Thyroid gland (tissue), 4 donors: Measurements from ENCODE around the gene PARG. TPM values are rescaled to one million over a fixed set of nuclear protein-coding genes. Genes with fewer than 3 reads are reported as not detected.
"Not testable (repeated sequence)": the region's sequence is repeated elsewhere in the genome, so short reads cannot be mapped to it uniquely, and the experiment has no call there.

Experiments used
- DNase-seq, 2 donors: peaks; one replicate each; pipeline ENCODE4 v3.0.0-alpha.2; 2019
- H3K27ac ChIP-seq, 3 donors: fragments of 200-600 bp; sonication (generic); 1 replicate in 2 of 3; 2 replicates in 1 of 3; pipeline ENCODE4 v1.5.1; 2016 to 2019; ENCODE audit warnings: mild to moderate bottlenecking in 1 of 3, moderate library complexity in 1 of 3
- H3K27me3 ChIP-seq: fragments of 200-600 bp; sonication (generic); one replicate; pipeline ENCODE4 v1.5.1; 2019
- H3K36me3 ChIP-seq, 2 donors: fragments of 200-600 bp; sonication (generic); one replicate each; pipeline ENCODE4 v1.5.1; 2016 to 2019
- H3K4me1 ChIP-seq, 2 donors: fragments of 200-600 bp; sonication (generic); one replicate each; pipeline ENCODE4 v1.5.1; 2017 to 2019
- H3K4me3 ChIP-seq, 3 donors: fragments of 200-600 bp; sonication (generic); replicated peaks in 1 of 3; 1 replicate in 2 of 3; 2 replicates in 1 of 3; pipeline ENCODE4 v1.5.1; 2016; ENCODE audit warnings: mild to moderate bottlenecking in 1 of 3
- H3K9me3 ChIP-seq: fragments of 200-600 bp; sonication (generic); one replicate; pipeline ENCODE4 v1.5.1; 2017
- WGBS, 2 donors: methylation state at CpG; one replicate each; pipeline ENCODE4 v1.1.5; 2017; 5-methylcytosine and 5-hydroxymethylcytosine counted together
- intact Hi-C: fragments of 100-400 bp; cut with DNase I; formaldehyde crosslinking; loops from one replicate; pipeline ENCODE4 v1.15.1; 2023
- total RNA-seq, 4 donors: library from RNA; depleted of rRNA; stranded (reverse); fragments of >200 nt; gene quantifications; one replicate each; pipeline ENCODE4 v1.2.3, GENCODE V29; 2016

PARG gene
- total RNA-seq, 4 donors from 2014 or later: 22.0 to 32.4 (median 23.5) TPM

DNA sequence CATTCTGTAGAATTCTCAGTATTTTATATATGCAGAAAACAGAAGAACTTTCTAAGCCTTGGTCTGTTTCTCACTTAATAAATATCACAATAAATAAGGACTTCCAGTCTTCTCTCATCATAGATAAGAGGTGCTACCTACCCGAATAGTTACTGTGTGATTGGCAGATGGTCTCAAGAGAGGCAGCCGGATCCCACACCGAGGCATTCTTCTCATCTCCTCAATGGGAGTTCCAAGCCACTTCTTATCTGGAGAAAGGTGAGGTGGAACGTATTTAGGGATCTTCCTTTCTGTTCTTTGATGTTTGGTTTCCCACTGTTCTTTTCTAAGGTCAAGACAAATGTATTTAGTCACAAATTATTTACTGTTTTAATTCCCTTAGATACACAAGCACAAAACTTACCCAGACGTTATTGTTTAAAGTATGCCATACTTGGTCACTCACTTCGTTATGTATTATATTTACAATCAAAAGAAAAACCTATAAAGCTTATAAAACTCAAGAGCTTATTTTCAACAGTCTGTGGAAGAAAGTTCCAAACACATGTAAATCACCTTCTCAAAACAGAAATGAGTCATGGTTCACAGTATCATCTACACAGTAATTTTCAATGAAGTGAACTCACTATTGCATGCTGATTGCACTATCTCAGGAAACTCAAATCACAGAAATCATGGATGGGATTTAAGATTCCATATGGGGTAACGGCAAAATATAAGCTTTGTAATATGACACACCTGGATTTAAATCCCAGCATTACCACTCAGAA, 9.7 kb downstream of the PARG start:
- intact Hi-C loops, DNase-seq, H3K27ac ChIP-seq, H3K9me3 ChIP-seq, H3K36me3 ChIP-seq, H3K4me3 ChIP-seq, H3K4me1 ChIP-seq, H3K27me3 ChIP-seq: not testable (repeated sequence)
- 89 to 92% methylated on average over 7 of the region's 7 CpGs for WGBS, 2 donors

DNA sequence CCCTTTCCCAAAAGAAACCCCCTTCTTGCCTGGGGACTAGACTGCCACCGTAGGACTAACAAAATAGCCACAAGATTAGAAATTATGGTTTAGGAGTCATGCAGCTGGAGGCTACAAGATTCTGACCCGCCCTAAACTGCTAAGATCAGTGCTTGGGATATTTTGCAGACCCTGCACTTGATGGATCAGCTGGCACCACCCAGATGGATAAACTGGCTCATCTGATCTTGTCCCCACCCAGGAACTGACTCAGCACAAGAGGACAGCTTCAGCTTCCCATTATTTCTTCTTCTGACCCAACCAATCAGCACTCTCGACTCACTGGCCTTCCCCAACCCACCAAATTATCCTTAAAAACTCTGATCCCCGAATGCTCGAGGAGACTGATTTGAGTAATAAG, 10.6 kb downstream of the PARG start:
- H3K27me3 ChIP-seq, DNase-seq, H3K4me1 ChIP-seq, intact Hi-C loops, H3K27ac ChIP-seq, H3K36me3 ChIP-seq, H3K9me3 ChIP-seq, H3K4me3 ChIP-seq: not testable (repeated sequence)
- 88 to 93% methylated on average over 5 of the region's 5 CpGs for WGBS, 2 donors

DNA sequence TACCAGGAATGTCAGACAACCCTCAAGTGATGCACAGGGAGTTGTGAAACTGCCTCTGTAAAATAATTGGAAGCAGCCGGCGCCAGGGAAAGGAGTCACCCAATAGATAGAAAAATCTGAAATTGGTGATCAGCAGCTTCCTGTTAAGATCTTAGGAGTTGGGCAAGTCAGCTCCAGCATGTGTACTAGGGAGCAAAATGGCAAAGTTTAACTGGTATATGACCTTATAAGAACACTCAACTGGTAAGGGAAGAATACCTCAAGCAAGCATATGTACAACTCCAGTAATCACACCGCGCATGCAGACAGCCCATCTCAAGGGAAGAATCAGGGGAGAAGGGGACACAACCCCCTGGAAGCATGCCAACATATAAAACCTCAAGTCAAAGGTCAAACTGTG, 18.3 kb downstream of the PARG start:
- H3K27ac ChIP-seq, H3K9me3 ChIP-seq, H3K36me3 ChIP-seq, H3K4me1 ChIP-seq, intact Hi-C loops, H3K4me3 ChIP-seq, H3K27me3 ChIP-seq, DNase-seq: not testable (repeated sequence)
- 83 to 85% methylated on average over 4 of the region's 4 CpGs for WGBS, 2 donors

DNA sequence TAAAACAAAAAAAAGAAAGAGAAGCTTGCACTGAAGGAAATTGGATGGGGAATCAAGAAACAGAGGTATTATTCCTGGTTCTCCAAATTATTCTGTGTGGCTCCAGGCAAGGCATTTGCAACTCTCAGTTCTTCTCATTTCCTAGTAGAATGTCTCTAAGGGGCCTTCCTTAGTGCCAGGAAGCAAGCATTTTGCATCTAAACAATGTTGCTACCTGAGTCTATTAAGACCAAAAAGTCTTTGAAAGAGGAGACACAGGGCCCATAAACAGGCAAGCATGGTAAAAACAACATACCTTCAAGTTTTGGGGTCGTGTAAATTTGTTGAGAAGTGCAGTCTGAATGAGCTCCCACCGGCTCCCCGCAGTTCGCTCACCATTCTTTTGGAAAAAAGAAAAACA, 19.8 kb downstream of the PARG start:
- H3K9me3 ChIP-seq, H3K27ac ChIP-seq, H3K36me3 ChIP-seq, H3K27me3 ChIP-seq, H3K4me3 ChIP-seq, DNase-seq, H3K4me1 ChIP-seq, intact Hi-C loops: not testable (repeated sequence)
- 69 to 70% methylated on average over 4 of the region's 4 CpGs for WGBS, 2 donors

DNA sequence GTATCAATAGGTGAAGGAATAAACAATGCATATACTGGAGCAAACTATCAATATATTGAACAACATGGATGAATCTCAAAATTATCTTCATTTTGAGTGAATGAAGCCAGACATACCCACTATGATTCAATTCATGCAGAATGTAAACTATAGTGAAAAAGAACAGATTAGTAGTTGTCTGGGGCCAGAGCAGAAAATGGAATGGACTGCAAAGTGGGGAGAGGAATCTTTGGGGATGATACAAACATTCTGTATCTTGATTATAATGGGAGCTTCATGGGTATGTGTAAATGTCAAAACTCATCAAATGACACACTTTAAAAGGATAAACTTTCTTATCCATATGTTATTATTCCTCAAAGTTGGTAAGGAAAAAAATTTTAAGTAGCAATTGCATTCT, 23.9 kb downstream of the PARG start:
- DNase-seq, H3K27me3 ChIP-seq, H3K27ac ChIP-seq, H3K4me3 ChIP-seq, H3K9me3 ChIP-seq, H3K4me1 ChIP-seq, intact Hi-C loops, H3K36me3 ChIP-seq: not testable (repeated sequence)

DNA sequence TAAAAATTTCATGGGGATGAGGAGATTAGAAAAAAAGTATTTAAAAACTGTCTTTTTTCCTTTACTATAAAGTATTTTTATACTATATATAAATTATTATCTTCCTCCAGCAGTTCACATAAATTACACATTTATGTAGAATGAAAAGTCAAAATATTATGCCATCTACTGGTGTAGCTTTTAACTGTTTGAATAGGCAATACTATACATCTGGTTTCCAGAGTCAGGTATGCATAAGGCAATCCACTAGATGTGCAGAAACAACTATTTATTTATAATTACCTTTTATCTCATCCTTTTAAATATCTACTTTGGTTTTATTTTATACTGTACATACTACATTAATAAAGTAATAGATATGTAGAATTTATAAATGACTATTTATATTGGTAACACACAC, 25.4 kb downstream of the PARG start:
- H3K27ac ChIP-seq, DNase-seq, intact Hi-C loops, H3K4me1 ChIP-seq, H3K9me3 ChIP-seq, H3K27me3 ChIP-seq, H3K4me3 ChIP-seq, H3K36me3 ChIP-seq: not testable (repeated sequence)

DNA sequence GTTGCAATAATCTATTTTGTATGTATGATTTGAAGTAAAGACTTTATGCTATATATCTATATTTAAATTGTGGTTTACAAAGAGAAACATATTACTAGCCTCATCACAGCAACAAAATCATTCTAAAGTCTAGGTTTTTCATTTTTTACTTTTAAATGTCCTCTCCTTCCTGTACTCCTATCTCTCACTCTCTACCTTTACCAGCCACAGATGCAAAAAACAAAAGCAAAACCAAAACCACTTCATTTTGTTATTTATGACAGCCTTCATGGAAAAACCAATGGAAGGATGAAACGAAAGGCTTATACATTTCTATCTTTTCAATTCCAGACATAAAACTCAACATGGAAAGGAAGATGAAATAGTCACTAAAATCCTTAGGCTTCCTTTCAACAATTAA, 31.5 kb downstream of the PARG start:
- H3K36me3 ChIP-seq, H3K27ac ChIP-seq, H3K4me3 ChIP-seq, H3K9me3 ChIP-seq, H3K27me3 ChIP-seq, DNase-seq, intact Hi-C loops, H3K4me1 ChIP-seq: not testable (repeated sequence)
- WGBS, 2 donors: no CpG with 5 or more reads among the region's 1 CpG

DNA sequence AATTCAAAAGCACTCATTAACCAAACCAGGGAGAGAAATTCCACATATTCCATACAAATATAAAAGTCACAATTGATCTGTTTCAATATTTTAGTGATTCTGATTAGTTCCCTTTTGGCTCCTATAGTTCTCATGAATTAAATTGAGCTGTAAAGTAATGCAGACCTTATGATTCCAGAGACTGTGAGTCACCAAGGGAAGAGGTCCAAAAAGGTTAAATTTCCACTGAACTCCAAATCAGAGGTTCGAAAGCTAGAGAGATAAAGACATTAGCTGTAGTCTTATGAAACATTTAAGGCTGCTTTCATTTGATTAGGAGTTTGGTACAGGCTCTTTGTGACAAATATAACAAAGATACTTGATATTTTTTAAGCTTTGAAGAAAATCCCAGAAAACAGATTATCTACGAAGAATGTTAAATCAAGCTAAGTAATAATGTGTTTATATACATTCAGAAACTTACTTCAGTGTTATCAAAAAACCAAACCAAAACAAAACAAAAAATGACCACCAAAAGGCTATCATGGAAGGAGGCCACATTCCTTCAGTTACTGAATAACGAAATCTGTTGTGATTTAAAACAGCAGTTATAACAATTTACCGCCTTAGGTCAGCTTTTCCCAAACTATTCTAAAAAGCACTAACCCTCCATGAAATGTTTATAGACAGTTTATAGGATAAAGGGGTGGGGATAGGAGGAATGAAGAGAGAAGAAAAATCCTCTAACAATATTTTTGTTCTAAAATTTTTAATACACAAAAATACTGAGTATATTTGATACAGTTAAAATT, 33.3 kb downstream of the PARG start:
- DNase-seq, H3K27me3 ChIP-seq, H3K27ac ChIP-seq, H3K9me3 ChIP-seq, intact Hi-C loops, H3K4me3 ChIP-seq, H3K36me3 ChIP-seq, H3K4me1 ChIP-seq: not testable (repeated sequence)
- WGBS, 2 donors: 81 to 88% methylated on average over 4 of the region's 4 CpGs

DNA sequence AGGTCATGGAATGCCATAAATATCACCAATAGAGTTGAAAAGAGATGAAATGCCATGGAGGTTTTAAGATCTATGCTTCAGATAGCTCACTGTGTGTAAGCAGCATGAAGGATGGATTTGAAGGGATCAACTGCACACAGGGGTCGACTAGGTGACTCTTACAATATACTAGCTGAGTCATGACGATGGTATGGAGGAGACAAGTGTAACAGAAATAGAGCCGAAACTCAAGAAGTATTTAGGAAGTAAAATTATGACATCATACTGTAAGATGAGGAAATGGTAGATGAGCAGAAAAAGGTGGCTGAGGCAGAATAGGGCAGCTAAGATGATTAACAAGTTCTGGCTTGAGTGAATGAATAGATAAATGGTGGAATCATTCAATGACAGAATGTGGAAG, 38.0 kb downstream of the PARG start:
- 93 to 96% methylated on average over 3 of the region's 3 CpGs for WGBS, 2 donors
- DNase-seq, H3K9me3 ChIP-seq, intact Hi-C loops, H3K4me1 ChIP-seq, H3K27ac ChIP-seq, H3K4me3 ChIP-seq, H3K27me3 ChIP-seq, H3K36me3 ChIP-seq: not testable (repeated sequence)

DNA sequence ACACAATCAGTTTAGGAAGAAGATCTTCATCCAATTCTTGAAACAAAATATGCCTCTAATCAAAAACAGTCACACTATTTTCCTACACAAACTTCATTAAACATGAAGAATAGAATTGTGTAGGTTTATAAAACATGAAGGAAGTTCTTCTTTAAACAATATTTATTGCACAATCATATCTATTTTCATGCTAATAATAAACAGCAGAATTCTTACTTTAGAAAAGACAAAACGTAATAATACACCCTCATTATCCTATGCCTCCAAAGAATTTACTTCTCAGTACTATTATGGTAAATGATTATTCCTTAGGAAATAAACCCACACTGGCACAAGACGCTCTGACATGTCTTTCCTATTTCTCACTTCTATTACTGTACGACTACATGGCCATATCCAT, 41.4 kb downstream of the PARG start:
- H3K9me3 ChIP-seq, H3K36me3 ChIP-seq, H3K4me3 ChIP-seq, H3K27me3 ChIP-seq, intact Hi-C loops, H3K4me1 ChIP-seq, DNase-seq, H3K27ac ChIP-seq: not testable (repeated sequence)
- WGBS, 2 donors: 86 to 89% methylated on average over 3 of the region's 3 CpGs

DNA sequence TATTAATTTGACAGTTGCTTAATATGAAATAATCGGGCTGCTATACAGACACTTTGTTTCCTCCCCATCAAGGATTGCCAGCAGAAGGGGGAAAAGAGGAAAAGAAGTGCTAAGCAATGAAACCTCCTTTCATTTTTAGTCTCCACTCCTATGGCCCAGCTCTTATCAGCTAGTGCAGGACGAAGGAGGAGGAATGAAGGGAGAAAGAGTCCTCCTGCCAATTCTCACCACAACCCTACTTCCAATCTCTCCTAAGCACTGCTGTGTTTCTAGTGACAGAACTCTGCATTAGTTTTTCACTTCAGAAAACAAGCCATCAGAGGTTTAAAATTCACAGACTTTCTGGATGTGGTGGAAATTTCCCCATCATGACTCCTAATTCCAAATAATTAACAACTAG, 41.8 kb downstream of the PARG start:
- H3K27ac ChIP-seq, H3K9me3 ChIP-seq, H3K4me1 ChIP-seq, H3K4me3 ChIP-seq, DNase-seq, H3K27me3 ChIP-seq, H3K36me3 ChIP-seq, intact Hi-C loops: not testable (repeated sequence)
- WGBS, 2 donors: 68 to 92% methylated on average over 1 to 2 of the region's 2 CpGs

DNA sequence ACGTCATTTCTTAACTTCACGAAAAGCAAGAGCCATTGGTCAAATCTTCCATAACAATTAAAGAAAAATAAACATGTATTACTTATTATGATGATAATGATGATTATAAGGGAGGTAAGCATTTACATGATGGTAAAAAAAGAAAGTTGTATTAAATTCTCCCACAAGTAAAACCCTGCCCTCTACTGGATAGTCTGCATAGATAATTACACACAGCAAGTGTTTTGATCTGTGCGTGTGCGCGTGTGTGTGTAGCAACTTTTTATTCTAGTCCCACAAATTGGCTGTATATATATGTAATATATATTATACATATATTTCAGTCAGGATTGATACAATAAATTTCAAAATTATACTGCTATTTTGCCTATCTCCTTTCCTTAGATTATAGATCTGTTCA, 51.8 kb downstream of the PARG start:
- H3K27ac ChIP-seq, H3K9me3 ChIP-seq, H3K27me3 ChIP-seq, intact Hi-C loops, H3K36me3 ChIP-seq, H3K4me3 ChIP-seq, H3K4me1 ChIP-seq, DNase-seq: not testable (repeated sequence)
- WGBS, 2 donors: 98 to 99% methylated on average over 5 of the region's 5 CpGs

DNA sequence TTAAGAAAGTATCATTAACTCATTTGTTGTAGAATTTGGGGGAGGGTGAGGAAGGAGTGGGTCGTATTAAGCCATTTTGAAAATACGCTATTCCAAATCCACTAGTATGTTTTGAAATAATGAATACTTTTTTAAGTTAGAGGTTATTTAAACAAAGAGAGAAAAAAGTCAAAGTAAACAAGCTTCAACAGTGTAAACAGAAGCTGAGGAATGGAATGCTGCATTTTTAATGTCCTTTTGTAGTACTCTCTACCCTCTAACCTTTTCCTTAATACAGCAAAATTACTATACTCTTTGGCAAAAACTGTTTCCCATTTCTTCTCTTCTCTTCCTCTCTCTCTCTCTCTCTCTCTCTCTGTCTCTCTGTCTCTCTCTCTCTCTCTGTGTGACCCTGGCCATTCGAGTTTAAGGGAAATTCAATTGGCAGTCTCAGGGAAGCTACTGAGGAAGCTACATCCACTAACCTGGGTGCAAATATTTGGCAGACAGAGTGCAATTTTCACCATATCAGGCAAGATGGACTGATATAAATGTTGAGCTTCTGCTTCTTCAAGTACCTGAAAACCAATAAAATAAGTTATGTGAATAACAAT, 57.0 kb downstream of the PARG start:
- 67 to 70% methylated on average over 1 of the region's 3 CpGs for WGBS, 2 donors
- H3K27me3 ChIP-seq, H3K27ac ChIP-seq, intact Hi-C loops, H3K36me3 ChIP-seq, H3K9me3 ChIP-seq, H3K4me3 ChIP-seq, H3K4me1 ChIP-seq, DNase-seq: not testable (repeated sequence)
